ENCODE data around the gene DAND5. TPM values are rescaled to one million over a fixed set of nuclear protein-coding genes. Genes with fewer than 3 reads are reported as not detected.

The DAND5 gene
- total and polyA plus RNA-seq, 2 of the 13 experiments (the other 11 are each of a cell fraction or from before 2014, with no cell fraction given), result 0.04 TPM; not detected in 1

GRCh38 chr19:13010992-13011652 lies 41.7 kb downstream of the DAND5 start:
- no peaks in the 10 kb centered on the region; a peak in 1 of 5 replicates for H3K27me3 ChIP-seq (ENCODE audit: control insufficient read depth in 1 of 2, insufficient read depth in 2 of 2, low read length in 2 of 2)
- ChIA-PET CTCF (ENCODE audit: low intra/inter-chr PET ratio, low total read pairs) (no interaction called here), POLR2A (interaction anchor here (0.5 to 1.0 kb wide), 2 partner anchors 11 to 12 kb away, joined by 3 read pairs; no protein-coding TSS in a partner anchor)
- intact Hi-C loops (cut with micrococcal nuclease; ENCODE audit: unreplicated experiment) (no loop called here), in situ Hi-C loops (cut with HindIII; ENCODE audit: extremely low pct_ligation_motif_present, low pct_unique_long_range_greater_than_20kb) (no loop called here)
- H3K9me3 ChIP-seq (ENCODE audit: low read length), result no peaks in the 10 kb centered on the region
- WGBS (ENCODE audit: low lambda C conversion rate), result 97% methylated on average over 32 of the region's 39 CpGs
- no peak overlapping the region for H2AFZ ChIP-seq (ENCODE audit: low read length)
- FAIRE-seq (no peak), ATAC-seq (no peak), DNase-seq (ENCODE audit: low spot score) (no peak)
- H3K79me2 ChIP-seq (ENCODE audit: insufficient read depth, low read length), result peaks cover 25% of the 10 kb centered on the region
- no peak overlapping the region for H3K4me2 ChIP-seq (ENCODE audit: low read depth, low read length)
- H3K36me3 ChIP-seq (replicated peaks in 1 of 2; ENCODE audit: control insufficient read depth in 1 of 2, insufficient read depth in 2 of 2, low read length in 2 of 2), result peaks cover 2 to 4% of the 10 kb centered on the region in 2 experiments; a peak in 2 of 5 replicates
- no peak overlapping the region for H3K27ac ChIP-seq (ENCODE audit: extremely low read length, insufficient read depth, low read length)
- no TSS peak for BruUV-seq (replicated peaks)
- no peaks in the 10 kb centered on the region for H4K20me1 ChIP-seq (ENCODE audit: insufficient read depth, low read length)
- H3K4me1 ChIP-seq (ENCODE audit: insufficient read depth, low read length), result peaks cover 31% of the 10 kb centered on the region
- H3K4me3 ChIP-seq (replicated peaks in 1 of 3; ENCODE audit: insufficient read depth in 1 of 3, low read depth in 2 of 3, low read length in 3 of 3), result no peak overlapping the region
- H3K9ac ChIP-seq (ENCODE audit: insufficient read depth, low read depth, low read length), result no peak overlapping the region
- TF ChIP-seq ZNF570 (CRISPR knock-in tag; IDR thresholded peaks at IDR 0.05; ENCODE audit: borderline replicate concordance) (no peak), ZSCAN29 (CRISPR knock-in tag; conservative IDR thresholded peaks at IDR 0.05) (no peak), AGO2 (optimal IDR thresholded peaks at IDR 0.05; ENCODE audit: low read depth, low read length) (no peak), ZNF256 (CRISPR knock-in tag; conservative IDR thresholded peaks at IDR 0.05) (no peak), ZNF761 (CRISPR knock-in tag; conservative IDR thresholded peaks at IDR 0.05) (no peak), ZSCAN12 (CRISPR knock-in tag; IDR thresholded peaks at IDR 0.05) (no peak), KDM3A (CRISPR knock-in tag; IDR thresholded peaks at IDR 0.05; ENCODE audit: low read depth) (no peak), PHF20 (CRISPR knock-in tag; IDR thresholded peaks at IDR 0.05) (no peak), ARID5B (CRISPR knock-in tag; IDR thresholded peaks at IDR 0.05) (no peak), TAF1 (CRISPR knock-in tag; IDR thresholded peaks at IDR 0.05) (no peak), ZNF605 (CRISPR knock-in tag; IDR thresholded peaks at IDR 0.05) (no peak)
- TF ChIP-seq, protein P1, sequence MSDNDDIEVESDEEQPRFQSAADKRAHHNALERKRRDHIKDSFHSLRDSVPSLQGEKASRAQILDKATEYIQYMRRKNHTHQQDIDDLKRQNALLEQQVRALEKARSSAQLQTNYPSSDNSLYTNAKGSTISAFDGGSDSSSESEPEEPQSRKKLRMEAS (IDR thresholded peaks at IDR 0.05), result no peak
- TF ChIP-seq, protein P2, sequence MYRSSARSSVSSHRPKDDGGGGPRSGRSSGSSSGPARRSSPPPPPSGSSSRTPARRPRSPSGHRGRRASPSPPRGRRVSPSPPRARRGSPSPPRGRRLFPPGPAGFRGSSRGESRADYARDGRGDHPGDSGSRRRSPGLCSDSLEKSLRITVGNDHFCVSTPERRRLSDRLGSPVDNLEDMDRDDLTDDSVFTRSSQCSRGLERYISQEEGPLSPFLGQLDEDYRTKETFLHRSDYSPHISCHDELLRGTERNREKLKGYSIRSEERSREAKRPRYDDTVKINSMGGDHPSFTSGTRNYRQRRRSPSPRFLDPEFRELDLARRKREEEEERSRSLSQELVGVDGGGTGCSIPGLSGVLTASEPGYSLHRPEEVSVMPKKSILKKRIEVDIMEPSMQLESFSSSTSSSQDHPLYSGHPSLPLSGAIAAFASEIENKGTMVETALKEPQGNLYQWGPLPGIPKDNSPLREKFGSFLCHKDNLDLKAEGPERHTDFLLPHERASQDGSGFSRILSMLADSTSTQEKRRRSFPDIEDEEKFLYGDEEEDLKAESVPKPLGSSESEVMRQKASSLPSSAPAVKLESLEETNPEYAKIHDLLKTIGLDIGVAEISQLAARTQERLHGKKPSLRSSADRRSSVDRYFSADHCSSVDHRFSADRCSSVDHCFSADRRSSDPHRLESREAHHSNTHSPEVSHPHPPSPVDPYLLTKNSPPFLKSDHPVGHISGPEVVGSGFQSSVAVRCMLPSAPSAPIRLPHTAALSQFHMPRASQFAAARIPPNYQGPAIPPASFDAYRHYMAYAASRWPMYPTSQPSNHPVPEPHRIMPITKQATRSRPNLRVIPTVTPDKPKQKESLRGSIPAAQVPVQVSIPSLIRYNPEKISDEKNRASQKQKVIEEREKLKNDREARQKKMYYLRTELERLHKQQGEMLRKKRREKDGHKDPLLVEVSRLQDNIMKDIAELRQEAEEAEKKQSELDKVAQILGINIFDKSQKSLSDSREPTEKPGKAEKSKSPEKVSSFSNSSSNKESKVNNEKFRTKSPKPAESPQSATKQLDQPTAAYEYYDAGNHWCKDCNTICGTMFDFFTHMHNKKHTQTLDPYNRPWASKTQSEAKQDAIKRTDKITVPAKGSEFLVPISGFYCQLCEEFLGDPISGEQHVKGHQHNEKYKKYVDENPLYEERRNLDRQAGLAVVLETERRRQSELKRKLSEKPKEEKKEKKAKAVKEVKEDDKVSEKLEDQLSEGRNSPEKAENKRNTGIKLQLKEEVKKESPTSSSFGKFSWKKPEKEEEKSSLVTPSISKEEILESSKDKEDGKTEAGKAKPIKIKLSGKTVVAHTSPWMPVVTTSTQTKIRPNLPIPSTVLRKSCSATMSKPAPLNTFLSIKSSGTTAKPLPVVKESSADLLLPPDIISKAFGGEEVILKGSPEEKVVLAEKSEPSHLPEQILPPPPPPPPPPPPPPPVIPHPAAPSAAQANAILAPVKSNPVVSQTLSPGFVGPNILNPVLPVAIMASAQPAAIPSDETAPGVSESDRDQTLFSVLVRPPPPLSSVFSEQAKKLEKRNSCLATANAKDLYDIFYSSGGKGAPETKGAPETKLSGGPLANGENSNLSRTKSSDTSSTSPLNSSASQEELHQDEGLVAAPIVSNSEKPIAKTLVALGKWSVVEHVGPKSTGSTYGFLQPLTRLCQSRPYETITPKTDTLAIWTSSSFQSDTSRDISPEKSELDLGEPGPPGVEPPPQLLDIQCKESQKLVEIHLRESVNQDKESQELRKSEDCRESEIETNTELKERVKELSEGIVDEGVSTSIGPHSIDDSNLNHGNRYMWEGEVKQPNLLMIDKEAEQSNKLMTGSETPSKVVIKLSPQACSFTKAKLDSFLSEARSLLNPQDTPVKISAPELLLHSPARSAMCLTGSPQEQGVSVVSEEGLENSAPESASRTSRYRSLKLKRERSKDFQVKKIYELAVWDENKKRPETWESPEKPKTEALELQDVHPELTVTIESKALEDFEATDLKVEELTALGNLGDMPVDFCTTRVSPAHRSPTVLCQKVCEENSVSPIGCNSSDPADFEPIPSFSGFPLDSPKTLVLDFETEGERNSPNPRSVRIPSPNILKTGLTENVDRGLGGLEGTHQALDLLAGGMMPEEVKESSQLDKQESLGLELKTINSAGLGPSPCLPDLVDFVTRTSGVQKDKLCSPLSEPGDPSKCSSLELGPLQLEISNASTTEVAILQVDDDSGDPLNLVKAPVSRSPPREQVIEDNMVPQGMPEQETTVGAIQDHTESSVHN (CRISPR knock-in tag; IDR thresholded peaks at IDR 0.05), result no peak

All from HepG2 (cell line).